GM12801 (cell line): ENCODE measurements around the gene IKZF3.

Experiments
- TF ChIP-seq, protein P1 (sequence below): IDR thresholded peaks from one replicate; pipeline ENCODE4 v1.5.1; 2011; ENCODE audit warnings: control low read depth; ENCODE audit not compliant: insufficient read length; ENCODE audit errors: extremely low read depth

The IKZF3 gene

DNA sequence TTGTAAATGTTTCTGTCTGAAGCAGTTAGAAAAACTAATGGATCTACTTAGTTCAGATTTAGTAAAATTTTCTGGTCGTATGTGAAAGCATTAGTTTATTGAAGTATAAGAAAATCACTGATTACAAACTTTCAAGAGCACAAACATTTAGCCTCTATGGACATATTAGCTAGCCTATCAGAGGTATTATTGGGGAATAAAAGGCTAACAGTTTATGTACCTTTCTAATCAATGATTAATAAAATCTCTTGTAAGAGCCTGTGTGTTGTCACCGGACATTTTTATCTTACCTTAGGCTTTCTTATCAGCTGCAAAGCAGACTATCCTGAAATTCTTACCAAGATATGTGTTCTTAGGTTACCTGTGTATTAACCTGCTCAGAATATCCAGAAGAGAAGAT is 25.1 kb upstream of the IKZF3 start:
- TF ChIP-seq, protein P1, sequence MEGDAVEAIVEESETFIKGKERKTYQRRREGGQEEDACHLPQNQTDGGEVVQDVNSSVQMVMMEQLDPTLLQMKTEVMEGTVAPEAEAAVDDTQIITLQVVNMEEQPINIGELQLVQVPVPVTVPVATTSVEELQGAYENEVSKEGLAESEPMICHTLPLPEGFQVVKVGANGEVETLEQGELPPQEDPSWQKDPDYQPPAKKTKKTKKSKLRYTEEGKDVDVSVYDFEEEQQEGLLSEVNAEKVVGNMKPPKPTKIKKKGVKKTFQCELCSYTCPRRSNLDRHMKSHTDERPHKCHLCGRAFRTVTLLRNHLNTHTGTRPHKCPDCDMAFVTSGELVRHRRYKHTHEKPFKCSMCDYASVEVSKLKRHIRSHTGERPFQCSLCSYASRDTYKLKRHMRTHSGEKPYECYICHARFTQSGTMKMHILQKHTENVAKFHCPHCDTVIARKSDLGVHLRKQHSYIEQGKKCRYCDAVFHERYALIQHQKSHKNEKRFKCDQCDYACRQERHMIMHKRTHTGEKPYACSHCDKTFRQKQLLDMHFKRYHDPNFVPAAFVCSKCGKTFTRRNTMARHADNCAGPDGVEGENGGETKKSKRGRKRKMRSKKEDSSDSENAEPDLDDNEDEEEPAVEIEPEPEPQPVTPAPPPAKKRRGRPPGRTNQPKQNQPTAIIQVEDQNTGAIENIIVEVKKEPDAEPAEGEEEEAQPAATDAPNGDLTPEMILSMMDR: no peak

DNA sequence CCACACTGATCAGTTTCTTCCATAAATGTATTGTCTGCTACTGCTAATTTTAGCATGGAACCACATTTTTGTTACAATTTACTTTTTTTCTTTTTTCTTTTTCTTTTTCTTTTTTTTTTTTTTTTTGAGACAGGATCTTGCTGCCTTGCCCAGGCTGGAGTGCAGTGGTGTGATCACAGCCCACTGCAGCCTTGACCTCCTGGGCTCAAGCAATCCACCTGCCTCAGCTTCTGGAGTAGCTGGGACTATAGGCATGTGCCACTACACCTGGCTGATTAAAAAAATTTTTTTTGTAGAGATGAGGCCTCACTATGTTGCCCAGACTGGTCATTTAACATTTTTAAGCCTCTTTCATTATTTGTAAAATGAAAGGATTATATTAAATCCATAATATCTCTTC is 23.0 kb upstream of the IKZF3 start:
- TF ChIP-seq, protein P1: no peak

DNA sequence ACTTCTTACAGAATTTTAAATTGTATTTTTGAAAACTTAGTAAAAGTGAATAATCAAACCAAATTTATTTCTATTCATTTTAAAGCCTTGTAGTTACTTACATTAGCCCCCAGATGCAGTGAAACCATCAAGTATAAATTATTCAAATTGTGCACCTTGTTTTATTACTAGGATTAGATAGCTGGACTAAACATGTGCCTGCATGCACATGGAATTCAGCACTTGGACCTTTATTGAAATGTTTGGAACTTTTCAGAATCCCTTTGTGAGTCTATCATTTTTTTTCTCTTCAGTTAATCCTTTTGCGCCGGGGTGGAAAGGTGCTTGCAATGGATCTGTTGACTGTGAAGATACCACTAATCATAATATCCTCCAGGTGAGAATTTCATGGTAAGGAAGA is 8.6 kb upstream of the IKZF3 start:
- TF ChIP-seq, protein P1: no peak

DNA sequence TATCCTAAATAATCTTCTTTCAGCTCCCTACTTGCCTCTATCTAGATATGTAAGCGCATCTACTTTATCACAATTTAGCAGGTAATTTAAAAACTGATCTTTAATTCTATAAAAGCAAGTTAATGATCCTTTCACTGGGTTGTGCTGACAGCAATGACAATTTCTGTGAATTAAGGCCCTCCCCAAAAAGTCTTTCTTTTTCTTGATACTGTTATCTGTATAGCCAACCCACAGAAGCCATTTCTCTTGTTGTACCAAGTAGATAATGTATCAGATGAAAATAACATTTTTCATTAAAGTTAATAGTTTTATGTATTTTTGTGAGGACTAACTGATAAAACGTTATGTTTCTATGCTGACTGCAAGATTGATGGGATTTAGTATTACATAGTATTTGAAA is 7.7 kb upstream of the IKZF3 start:
- TF ChIP-seq, protein P1: no peak

DNA sequence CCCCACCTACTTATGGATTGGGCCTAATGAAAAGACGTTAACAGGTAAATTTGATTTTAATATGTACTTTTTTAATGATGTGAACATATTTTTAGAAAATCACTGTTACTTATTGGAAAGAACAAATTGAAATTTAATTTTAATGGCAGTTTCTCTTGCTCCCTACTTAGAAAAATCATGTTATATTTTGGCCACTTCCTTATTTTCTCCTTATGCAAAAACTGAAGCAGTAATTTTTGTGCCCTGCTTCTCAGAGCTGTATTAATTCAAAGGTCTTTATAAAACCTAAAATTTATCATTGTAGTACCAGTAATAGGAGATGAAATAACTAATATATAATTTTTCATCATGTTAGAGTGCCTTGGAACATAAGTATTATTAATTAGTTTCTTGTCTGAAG is 6.7 kb upstream of the IKZF3 start:
- TF ChIP-seq, protein P1: no peak

DNA sequence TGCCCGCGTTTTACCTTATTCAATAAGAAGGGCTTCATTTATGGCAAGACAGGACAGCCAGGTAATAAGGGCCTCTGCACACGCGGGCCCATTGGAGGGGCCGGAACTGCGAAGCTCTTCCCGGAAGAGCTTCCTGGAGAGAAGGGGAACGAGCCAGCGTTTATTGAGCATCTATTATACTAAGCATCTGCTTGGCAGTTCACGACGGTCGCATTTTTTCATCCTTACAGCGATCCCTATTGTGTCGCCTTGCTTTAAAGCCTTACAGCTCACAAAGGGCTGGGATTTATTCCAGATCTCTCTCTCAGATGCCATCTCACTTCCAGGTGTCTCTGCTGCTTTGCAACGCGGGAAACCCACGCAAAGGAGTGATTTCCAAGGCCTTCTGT is 4.4 kb upstream of the IKZF3 start:
- TF ChIP-seq, protein P1: no peak

DNA sequence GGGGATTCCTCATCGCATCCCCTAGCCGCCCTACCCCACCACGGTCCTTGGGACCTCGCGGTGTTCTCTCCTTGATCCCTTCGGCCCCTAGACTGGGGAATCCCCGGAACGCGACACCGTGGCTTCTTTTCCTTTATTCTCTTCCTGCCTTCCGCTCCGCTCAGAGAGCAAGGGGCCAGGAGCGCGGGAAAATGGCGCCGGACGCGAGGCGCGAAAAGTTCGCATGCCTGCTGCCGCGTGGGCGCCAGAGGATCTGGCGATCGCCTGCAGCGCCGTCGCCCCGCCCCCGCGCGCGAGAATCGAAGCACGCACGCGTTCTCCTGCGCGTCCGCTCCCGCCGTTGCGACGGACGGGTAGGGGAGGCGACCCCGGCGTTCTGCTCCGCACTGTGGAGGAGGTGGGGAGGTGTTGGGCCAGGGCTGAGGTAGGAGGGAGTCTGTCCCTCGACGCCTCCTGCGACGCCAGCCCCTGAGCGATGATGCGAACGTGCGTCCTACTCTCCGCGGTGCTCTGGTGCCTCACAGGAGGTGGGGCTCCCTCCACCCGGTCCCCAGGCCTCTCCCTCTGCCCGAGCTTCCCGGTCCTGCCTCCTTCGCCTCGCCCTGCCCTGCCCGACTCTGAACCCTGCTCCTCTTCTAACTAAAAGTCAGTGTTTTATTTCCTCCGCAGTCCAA is 3.9 kb upstream of the IKZF3 start, which contains the start of gene ZPBP2:
Gene ZPBP2, plus strand, starts transcription at position 323 of the 674 bp plus-strand sequence. Its CDS starts 153 bp downstream, at position 476.
- TF ChIP-seq, protein P1: no peak
